Hindlimb muscle (tissue), 1 donor: Measurements from ENCODE around the gene KCNA3. TPM values are rescaled to one million over a fixed set of nuclear protein-coding genes. Genes with fewer than 3 reads are reported as not detected.
"Not testable (repeated sequence)": the region's sequence is repeated elsewhere in the genome, so short reads cannot be mapped to it uniquely, and the experiment has no call there.

Source experiments
- DNase-seq: peaks from one replicate; pipeline ENCODE4 v3.0.0-alpha.2; 2013
- polyA plus RNA-seq: library from polyadenylated mRNA; unstranded; fragments of 120-200 nt; gene quantifications from one replicate; pipeline ENCODE4 v1.2.1, GENCODE V29; 2013; ENCODE audit not compliant: insufficient read length

The KCNA3 gene
- polyA plus RNA-seq, 1 donor, result 0.18 TPM

GRCh38 chr1:110677526-110677925 lies 2.8 kb upstream of the KCNA3 start:
- DNase-seq, result no peak

- no peak for DNase-seq
Measured at GRCh38 chr1:110676970-110677369, 2.2 kb upstream of the KCNA3 start.

DNA sequence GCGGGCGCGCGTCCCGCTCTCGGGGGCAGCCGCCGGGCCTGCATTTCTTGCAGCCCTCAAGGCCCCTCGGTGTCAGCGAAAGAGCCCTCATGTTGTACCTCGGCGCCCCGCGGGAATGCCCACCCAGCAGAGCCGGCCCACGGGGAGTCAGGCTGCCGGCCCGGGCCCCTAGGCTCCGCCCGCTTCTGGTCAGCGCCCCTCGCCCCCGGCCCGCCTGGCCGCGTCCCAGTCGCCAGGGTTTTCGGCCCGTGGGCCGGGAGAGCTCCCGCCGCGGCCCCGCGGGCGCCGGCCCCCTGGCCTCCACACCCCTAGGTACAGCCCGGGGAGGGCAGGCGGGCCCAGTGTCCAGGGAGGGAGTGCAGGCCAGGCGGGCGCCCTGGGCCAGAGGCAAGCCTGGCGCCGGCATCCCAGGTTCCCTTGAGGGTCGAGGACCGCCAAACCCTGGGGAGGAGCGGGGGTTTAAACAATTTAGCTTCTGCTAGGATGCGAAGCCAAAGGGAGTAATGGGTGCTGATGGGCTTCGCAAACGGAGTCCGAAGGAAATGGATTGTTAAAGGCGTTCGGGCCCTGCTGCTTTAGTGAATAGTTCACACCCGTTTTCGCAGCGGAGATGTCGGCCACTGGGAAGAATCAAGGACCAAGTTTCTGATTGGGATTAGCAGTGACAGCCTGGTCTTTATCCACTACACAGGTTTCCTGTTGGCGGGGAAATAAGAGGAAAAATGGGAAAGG lies 486 bp upstream of the KCNA3 start:
- DNase-seq, result no peak

- DNase-seq, result no peak
Measured at GRCh38 chr1:110673805-110674336, 869 bp downstream of the KCNA3 start.

DNA sequence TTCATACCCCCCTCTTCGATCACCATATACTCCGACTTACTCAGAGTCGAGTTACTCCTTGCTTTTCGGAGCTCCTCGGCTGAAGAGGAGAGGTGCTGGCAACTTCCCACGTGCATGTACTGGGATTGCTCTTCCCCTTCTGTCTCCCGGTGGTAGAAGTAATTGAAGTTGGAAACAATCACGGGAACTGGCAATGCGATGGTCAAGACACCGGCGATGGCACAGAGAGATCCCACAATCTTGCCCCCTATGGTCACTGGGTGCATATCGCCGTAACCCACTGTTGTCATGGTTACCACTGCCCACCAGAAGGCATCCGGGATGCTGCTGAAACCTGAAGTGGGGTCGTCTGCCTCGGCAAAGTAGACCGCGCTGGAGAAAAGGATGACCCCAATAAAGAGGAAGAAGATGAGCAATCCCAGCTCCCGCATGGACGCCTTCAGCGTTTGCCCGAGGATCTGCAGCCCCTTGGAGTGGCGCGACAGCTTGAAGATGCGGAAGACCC lies 1.5 kb downstream of the KCNA3 start:
- DNase-seq, result no peak

- DNase-seq, result no peak
Measured at GRCh38 chr1:110672753-110673108, 2.0 kb downstream of the KCNA3 start.

- no peak for DNase-seq
Measured at GRCh38 chr1:110672001-110672752, 2.6 kb downstream of the KCNA3 start.

GRCh38 chr1:110671361-110671760 lies 3.4 kb downstream of the KCNA3 start:
- DNase-seq, result no peak

GRCh38 chr1:110668549-110668948 lies 6.2 kb downstream of the KCNA3 start:
- no peak for DNase-seq

DNA sequence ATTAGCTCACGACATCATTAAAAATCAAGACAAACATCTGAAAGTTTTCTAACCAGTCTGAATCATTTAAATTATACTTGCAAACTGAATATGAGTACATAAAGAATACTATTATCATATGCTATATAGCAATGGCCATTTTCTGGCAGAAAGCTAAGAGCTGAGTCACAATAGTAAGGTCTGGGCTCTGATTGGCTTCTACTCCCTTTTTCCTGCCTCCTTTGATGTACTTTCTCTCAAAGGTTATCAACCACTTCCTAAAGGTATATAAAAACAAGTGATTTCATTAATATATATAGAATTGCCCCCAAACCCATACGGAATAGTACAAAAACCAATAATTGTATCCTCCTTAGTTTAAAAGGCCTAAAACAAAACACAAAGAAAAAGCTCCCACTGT lies 7.0 kb downstream of the KCNA3 start:
- no peak for DNase-seq

DNA sequence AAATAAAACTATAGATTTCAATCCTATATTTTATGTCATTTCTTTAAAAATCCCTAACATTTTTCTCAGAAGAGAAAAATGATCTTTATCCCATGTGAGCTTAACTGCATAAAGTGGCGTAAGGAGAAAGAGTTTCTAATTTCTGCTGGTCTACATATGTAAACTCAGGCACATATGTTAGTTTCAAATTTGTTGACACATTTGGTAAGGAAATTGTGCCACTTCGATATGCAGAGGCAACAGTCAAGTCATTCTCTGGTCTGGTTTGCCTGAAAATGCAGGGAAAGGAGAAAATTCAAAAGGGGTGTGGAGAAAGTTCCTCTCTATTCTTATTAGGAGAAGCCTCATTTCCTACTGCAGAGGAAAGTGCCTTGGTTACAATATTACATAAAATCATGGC lies 11.5 kb downstream of the KCNA3 start:
- DNase-seq, result no peak

DNA sequence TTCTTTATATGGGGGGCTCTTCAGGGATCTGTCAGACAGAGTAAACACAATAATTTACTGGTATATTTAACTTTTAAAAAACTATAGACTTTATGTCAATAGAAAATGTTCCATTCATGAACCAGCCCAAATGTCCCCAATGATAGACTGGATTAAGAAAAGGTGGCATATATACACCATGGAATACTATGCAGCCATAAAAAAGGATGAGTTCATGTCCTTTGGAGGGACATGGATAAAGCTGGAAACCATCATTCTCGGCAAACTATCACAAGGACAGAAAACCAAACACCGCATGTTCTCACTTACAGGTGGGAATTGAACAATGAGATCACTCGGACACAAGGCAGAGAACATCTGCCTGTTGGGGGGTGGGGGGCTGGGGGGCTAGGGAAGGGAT lies 15.2 kb downstream of the KCNA3 start:
- DNase-seq, result not testable (repeated sequence)

DNA sequence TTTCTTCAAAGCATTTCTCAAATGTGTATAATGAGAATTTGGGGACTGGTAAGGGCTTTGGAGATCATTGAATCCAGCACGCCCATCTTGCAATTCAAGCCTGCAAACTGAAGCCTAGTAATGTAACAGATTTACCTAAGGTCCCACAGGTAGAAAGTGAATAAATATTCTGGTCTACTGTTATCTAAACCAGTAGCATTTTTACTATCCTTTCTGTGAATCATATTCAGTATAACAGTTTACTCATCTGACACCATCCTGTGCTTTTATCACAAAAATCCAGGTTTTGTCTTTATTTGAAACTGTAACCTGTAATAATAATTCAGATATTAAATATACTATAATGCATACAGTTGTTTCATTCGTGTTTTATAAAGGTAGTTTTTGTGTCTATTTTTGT lies 17.4 kb downstream of the KCNA3 start:
- DNase-seq, result no peak

DNA sequence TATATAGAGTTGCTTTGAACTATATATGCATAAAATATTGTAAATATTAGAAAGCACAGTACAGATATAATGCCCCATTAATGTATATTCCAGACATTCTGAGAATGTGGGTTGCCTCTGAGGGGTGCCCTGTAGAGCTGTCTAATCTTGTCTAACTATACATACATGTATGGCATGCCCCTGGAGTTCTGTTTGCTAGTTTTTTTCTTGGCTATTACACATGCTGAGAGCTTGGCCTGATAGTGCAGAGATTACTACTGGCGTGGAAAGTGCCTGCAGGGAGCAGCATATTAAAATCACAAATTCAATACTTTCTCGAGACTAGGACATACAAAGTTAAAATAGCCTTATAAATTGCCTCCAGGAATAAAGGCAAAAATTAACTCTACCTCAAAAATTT lies 24.1 kb downstream of the KCNA3 start:
- DNase-seq, result no peak

DNA sequence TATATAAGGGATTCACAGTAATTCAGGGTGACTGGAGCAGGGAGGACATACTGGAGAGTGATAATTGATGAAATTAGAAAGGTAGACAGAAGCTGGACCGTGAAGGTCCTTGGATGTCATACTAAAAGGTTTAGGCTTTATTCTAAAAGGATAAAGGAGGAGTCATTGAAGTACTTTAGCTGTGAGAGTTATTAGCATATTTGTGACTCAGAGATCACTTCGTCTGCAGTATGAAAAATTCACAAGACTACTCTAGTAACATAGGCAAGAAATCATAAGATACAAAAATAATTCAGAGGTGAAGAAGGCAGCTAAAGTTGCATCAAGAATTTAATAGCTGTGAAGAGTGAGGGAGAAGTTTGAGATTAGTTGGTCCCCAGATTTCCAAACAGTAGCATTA lies 26.3 kb downstream of the KCNA3 start:
- no peak for DNase-seq

- DNase-seq, result no peak
Measured at GRCh38 chr1:110647254-110647891, 27.4 kb downstream of the KCNA3 start.

DNA sequence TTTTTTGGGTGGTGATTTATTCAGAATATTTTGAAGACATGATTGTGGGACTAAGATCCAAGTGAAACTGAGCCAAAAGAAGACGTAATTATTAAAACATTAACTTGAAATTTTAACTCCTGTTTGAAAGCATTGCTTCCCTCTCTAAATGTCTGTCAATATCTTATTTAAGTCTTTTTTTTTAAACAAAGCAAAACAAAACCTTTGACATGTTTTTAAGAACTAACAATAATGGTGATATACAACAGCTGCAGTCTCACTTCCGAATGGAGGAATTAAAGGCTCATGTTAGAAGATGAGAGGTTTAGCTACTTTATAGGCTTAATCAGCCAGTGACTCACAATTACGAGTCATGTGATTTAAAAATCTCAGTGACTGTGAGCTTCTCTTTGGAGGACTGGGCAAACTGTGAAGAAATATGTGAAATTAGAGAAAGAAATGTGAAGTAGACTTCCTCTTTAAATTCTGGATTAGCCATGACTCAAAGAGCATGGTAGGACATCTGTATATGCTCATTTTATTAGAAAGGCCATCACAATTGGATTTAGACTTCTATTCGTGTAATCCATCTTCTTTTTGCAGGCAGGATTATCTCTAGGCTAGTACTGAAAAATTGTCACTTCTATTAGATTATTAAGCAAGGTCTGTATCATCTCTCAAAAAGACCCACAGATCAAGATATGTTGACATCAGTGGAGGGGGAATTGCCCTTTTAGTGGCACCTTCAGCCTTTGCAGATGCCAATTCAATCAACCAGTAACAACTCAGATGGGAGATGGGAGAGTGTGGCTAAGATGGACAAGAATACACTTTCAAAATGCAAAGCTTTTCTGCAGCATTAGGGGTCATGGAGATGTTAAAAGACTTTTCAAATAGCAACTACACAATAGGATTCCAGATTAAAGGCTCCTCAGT lies 28.7 kb downstream of the KCNA3 start:
- no peak for DNase-seq

GRCh38 chr1:110645211-110645610 lies 29.5 kb downstream of the KCNA3 start:
- no peak for DNase-seq

DNA sequence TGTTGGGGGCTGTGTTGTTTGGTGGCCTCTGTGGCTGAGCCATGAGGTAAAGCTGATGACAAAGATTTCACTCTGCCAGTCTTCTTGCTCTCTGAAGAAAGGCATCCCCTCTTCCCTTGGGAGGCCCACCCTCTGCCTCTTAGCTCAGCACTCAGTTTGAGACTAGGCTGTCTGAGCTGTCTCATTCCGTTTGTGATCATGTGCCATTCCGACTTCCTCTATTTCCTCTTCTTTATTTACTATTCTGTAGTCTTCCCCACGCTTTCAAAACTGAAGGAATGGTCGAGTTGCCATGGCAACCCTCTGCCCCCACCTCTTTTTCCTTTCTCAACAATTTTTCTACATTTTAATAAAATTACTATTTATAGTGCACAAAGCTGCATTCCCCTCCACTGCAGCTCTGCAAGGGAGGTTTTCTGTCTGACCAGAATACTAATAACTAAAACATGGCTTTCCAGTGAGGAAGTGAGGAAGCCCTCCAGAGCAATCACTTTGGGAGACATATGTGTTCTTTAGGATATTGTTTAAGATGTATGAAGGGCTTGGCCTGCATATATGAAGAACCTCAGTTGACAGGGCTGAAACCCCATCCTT lies 30.8 kb downstream of the KCNA3 start:
- no peak for DNase-seq

DNA sequence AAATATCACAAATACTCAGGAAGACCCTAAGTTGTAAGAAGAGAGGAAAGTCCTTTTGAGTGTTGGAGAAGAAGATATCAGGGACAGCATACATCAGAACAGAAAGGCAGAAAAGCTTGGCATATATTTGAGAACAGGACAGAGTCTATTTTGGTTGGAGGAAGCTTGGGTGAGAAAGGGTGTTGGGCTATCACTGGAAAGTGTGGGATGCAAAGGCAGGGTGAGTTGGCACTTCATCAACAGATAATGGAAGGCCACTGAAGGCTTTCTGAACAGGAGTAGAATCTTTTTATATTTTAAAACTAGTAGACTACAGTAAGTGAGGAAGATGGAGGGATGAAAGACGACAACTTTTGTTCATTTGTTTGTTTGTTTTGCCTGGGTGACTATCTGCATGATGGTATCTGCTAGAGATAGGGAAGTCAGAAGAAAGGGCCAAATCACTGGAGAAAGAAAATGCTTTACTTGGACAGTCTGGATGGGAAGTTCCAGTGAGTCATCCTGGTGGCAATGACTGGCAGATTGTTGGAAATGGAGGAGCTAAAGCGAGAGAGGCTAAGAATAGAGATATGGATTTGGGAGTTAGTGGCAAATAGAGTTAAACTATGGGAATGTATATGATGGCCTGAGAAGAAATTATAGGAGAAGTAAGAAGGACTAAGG lies 34.9 kb downstream of the KCNA3 start:
- DNase-seq, result no peak

GRCh38 chr1:110638556-110638955 lies 36.2 kb downstream of the KCNA3 start:
- DNase-seq, result no peak
